Mesenchymal stem cell (in vitro differentiated cells and primary cell): ENCODE results near the gene CABP1.
A peak's percentile ranks its signal among the peaks of the same experiment; 100 is the strongest.

ENCODE experiments used
- DNase-seq: peaks from one replicate; pipeline ENCODE4 v3.0.0-alpha.2; 2013
- H2AFZ ChIP-seq: one replicate; pipeline ENCODE4 v1.6.1; 2013; ENCODE audit warnings: low read depth, mild to moderate bottlenecking, control low read depth, inconsistent platforms, low read length, moderate library complexity
- H2AK5ac ChIP-seq: 2 replicates; pipeline ENCODE4 v1.6.1; 2013; ENCODE audit warnings: low read length, moderate library complexity, mild to moderate bottlenecking, inconsistent platforms; ENCODE audit not compliant: severe bottlenecking
- H2BK120ac ChIP-seq: one replicate; pipeline ENCODE4 v1.6.1; 2013; ENCODE audit warnings: low read depth, mild to moderate bottlenecking, inconsistent platforms, low read length, moderate library complexity
- H2BK12ac ChIP-seq, 2 experiments: one replicate each; pipeline ENCODE4 v1.6.1; 2013; ENCODE audit warnings: inconsistent platforms in 2 of 2, low read length in 2 of 2, mild to moderate bottlenecking in 2 of 2, moderate library complexity in 2 of 2, control low read depth in 1 of 2
- H2BK15ac ChIP-seq: one replicate; pipeline ENCODE4 v1.6.1; 2013; ENCODE audit warnings: mild to moderate bottlenecking, low read depth, inconsistent platforms; ENCODE audit not compliant: poor library complexity, severe bottlenecking
- H2BK5ac ChIP-seq: 2 replicates; pipeline ENCODE4 v1.6.1; 2013; ENCODE audit warnings: low read depth, mild to moderate bottlenecking, low read length, control low read depth, inconsistent platforms; ENCODE audit not compliant: poor library complexity, severe bottlenecking
- H3K14ac ChIP-seq, 2 experiments: one replicate each; pipeline ENCODE4 v1.6.1; 2013; ENCODE audit warnings: inconsistent platforms in 2 of 2, low read length in 2 of 2, control low read depth in 1 of 2, mild to moderate bottlenecking in 1 of 2, moderate library complexity in 1 of 2
- H3K18ac ChIP-seq, 2 experiments: one replicate each; pipeline ENCODE4 v1.6.1; 2013; ENCODE audit warnings: inconsistent platforms in 2 of 2, low read length in 2 of 2, control low read depth in 1 of 2, low read depth in 1 of 2, mild to moderate bottlenecking in 1 of 2
- H3K23ac ChIP-seq, 2 experiments: one replicate each; pipeline ENCODE4 v1.6.1; 2013; ENCODE audit warnings: inconsistent platforms in 2 of 2, low read length in 2 of 2, mild to moderate bottlenecking in 2 of 2, moderate library complexity in 2 of 2, control low read depth in 1 of 2
- H3K27ac ChIP-seq: 2 replicates; pipeline ENCODE4 v1.5.1; 2013; ENCODE audit warnings: mild to moderate bottlenecking, moderate library complexity, low read length, control low read depth, inconsistent platforms; ENCODE audit not compliant: poor library complexity, severe bottlenecking
- H3K27me3 ChIP-seq, 2 experiments: 2 replicates each; pipeline versions ENCODE4 v1.6.1 to v1.7.0; 2013; ENCODE audit warnings: low read length in 2 of 2, mild to moderate bottlenecking in 2 of 2, moderate library complexity in 2 of 2, control low read depth in 1 of 2, inconsistent platforms in 1 of 2; ENCODE audit not compliant: control insufficient read depth in 1 of 2, insufficient read depth in 1 of 2
- H3K36me3 ChIP-seq, 2 experiments: 2 replicates each; pipeline versions ENCODE4 v1.6.1 to v1.7.0; 2013; ENCODE audit warnings: low read length in 2 of 2, control low read depth in 1 of 2, inconsistent platforms in 1 of 2, low read depth in 1 of 2, mild to moderate bottlenecking in 1 of 2; ENCODE audit not compliant: insufficient read depth in 2 of 2, control insufficient read depth in 1 of 2
- H3K4ac ChIP-seq, 2 experiments: one replicate each; pipeline ENCODE4 v1.6.1; 2013; ENCODE audit warnings: inconsistent platforms in 2 of 2, low read length in 2 of 2, mild to moderate bottlenecking in 2 of 2, moderate library complexity in 2 of 2, control low read depth in 1 of 2, low read depth in 1 of 2
- H3K4me1 ChIP-seq: 2 replicates; pipeline ENCODE4 v1.6.1; 2013; ENCODE audit warnings: low read depth, low read length, control low read depth; ENCODE audit not compliant: control insufficient read depth, insufficient read depth
- H3K4me2 ChIP-seq: 2 replicates; pipeline ENCODE4 v1.6.1; 2013; ENCODE audit warnings: low read length, mild to moderate bottlenecking, inconsistent platforms; ENCODE audit not compliant: poor library complexity, severe bottlenecking
- H3K4me3 ChIP-seq, 2 experiments: 2 replicates each; pipeline versions ENCODE4 v1.5.1 to v1.7.0; 2013; ENCODE audit warnings: low read length in 2 of 2, mild to moderate bottlenecking in 2 of 2, control low read depth in 1 of 2, low read depth in 1 of 2; ENCODE audit not compliant: insufficient read depth in 1 of 2
- H3K79me1 ChIP-seq: replicated peaks from 2 replicates; pipeline ENCODE4 v1.6.1; 2013; ENCODE audit warnings: mild to moderate bottlenecking, control low read depth, low read length, inconsistent platforms; ENCODE audit not compliant: poor library complexity, severe bottlenecking
- H3K9ac ChIP-seq: 2 replicates; pipeline ENCODE4 v1.7.0; 2013; ENCODE audit warnings: mild to moderate bottlenecking, low read length, moderate library complexity
- H3K9me3 ChIP-seq: 2 replicates; pipeline ENCODE4 v1.7.0; 2013; ENCODE audit warnings: mild to moderate bottlenecking, low read length; ENCODE audit not compliant: control insufficient read depth
- H4K8ac ChIP-seq: one replicate; pipeline ENCODE4 v1.6.1; 2013; ENCODE audit warnings: inconsistent platforms, mild to moderate bottlenecking, low read length, moderate library complexity
- H4K91ac ChIP-seq: one replicate; pipeline ENCODE4 v1.6.1; 2013; ENCODE audit warnings: mild to moderate bottlenecking, low read length, inconsistent platforms
- WGBS: methylation state at CpG from one replicate; pipeline ENCODE4 v1.1.7; 2013; ENCODE audit warnings: mixed read lengths; 5-methylcytosine and 5-hydroxymethylcytosine counted together

CABP1 gene

DNA sequence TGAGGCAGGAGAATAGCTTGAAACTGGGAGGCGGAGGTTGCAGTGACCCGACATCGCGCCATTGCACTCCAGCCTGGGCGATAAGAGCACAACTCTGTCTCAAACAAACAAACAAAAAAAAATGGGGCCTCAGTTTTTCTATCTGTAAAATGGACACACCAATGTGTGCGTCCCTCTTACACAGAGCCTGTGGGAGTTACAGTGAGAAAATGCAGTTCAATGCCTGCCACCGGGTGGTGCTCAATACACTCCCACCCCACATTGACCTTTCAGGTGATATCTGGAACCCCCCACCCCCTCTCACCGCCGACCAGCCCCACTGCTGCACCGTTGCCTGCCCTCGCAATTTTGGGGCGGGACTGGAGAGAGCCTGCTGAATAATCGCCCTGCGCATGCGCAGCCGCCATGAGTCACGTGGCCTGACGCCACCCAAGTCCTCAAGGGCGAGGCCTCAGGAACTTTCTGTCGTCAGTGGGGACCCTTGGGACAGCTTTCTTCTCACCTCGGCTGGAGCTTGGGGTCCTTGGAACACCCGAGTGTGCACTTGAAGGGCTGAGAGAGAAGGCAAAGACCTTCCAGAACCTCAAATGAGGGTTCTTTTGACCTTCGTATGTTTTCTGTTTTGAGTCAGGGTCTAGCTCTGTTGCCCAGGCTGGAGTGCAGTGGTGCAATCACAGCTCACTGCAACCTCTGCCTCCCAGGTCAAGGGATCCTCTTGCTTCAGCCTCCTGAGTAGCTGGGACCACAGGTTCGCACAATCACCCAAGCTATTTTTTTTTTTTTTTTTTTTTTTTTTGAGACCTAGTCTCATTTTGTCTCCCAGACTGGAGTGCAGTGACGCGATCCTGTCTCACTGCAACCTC, 14.6 kb upstream of the CABP1 start:
- Histone ChIP-seq H4K91ac (no peak overlapping the region), H3K4me3 (no peak overlapping the region), H2BK15ac (no peak overlapping the region), H2BK120ac (no peak overlapping the region), H2AK5ac (no peak overlapping the region), H3K27me3 (peaks cover 23 to 33% of the 10 kb centered on the region in 2 experiments), H3K9ac (no peak overlapping the region), H4K8ac (no peak overlapping the region), H3K23ac (no peak overlapping the region), H3K14ac (no peak overlapping the region), H3K4me1 (peaks cover 4% of the 10 kb centered on the region), H3K4me2 (no peak overlapping the region), H3K79me1 (no peaks in the 10 kb centered on the region), H3K4ac (no peak overlapping the region), H3K36me3 (no peaks in the 10 kb centered on the region), H2BK12ac (no peak overlapping the region), H2BK5ac (no peak overlapping the region), H3K9me3 (no peaks in the 10 kb centered on the region), H3K27ac (no peak overlapping the region), H2AFZ (no peak overlapping the region), H3K18ac (no peak overlapping the region)
- DNase-seq: no peak
- WGBS: 71% methylated on average over 26 of the region's 26 CpGs

DNA sequence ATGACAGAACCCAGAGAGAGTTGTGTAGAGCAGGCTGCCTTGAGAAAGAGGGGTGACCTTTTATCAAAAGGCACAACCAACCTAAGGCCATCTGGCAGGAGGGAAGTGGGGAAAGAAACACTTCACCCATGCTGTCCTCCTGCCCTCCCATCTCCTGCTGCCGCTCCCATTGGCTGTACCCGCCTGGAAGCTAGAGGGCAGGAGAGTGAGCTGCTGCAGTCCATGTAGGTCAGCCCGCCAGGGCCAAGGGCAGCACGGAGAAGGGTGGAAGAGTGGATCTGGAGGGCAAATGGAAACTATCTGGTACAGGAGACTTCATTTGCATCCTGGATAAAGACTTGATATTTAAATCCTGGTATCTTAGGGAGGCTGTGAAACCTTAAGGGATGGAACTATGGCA, 11.5 kb upstream of the CABP1 start:
- 20% methylated on average over 4 of the region's 4 CpGs for WGBS

DNA sequence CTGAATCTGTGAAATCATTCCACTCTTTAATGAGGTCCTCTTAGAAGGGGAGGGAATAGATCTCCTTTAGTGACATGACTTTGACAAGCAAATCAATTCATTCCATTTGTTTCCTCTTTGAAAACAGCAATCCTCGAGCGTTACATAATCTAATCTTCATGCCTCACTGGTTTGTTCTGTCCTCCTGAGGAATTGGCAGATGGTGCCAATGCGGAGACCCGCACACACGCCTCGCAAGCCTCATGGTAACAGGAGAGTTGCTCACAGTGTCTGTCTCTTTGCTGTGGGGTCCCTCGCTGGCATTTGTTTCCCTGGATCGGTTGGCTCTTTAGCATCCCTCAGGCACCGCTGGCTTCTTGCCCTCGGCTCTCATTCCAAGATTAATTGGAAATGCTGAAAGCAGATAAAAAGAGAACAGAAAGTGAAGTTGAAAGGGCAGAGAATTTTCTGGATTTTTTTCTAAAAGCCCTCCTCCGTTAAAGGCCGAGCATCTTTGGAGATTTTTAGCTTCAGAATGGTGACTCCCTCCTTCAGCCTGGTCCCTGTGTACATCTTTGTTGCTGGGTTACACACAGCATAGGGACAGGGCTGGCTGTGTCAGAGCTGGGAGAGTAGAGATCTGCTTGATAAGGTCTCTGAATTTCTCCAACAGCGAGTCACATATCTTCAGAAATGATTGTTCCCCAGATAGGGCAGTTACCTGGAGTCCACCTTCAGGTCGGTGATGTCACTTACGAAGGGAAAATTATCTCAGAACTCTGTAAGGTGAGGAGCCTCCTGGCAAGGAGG, 10.1 kb upstream of the CABP1 start:
- Histone ChIP-seq H3K36me3 (no peaks in the 10 kb centered on the region), H3K4me2 (no peak overlapping the region), H3K9me3 (no peaks in the 10 kb centered on the region), H3K18ac (no peak overlapping the region), H3K4ac (no peak overlapping the region), H3K27me3 (peaks cover 24 to 36% of the 10 kb centered on the region in 2 experiments), H3K4me3 (no peak overlapping the region), H2BK12ac (no peak overlapping the region), H2AFZ (no peak overlapping the region), H3K27ac (no peak overlapping the region), H2BK5ac (no peak overlapping the region), H3K9ac (no peak overlapping the region), H4K91ac (no peak overlapping the region), H3K79me1 (no peaks in the 10 kb centered on the region), H3K23ac (no peak overlapping the region), H3K4me1 (peaks cover 4% of the 10 kb centered on the region), H2BK120ac (no peak overlapping the region), H2BK15ac (no peak overlapping the region), H4K8ac (no peak overlapping the region), H2AK5ac (no peak overlapping the region), H3K14ac (no peak overlapping the region)
- whole genome bisulfite sequencing: 88% methylated on average over 15 of the region's 15 CpGs
- DNase-seq: no peak

More for the DNA sequence above, 11.5 kb upstream of the CABP1 start:
- Histone ChIP-seq H3K4me1 (peaks cover 4% of the 10 kb centered on the region), H3K4me2 (no peak overlapping the region), H2AK5ac (no peak overlapping the region), H3K14ac (peak overlapping the region in 1 of 2 experiments; percentile 95), H2BK120ac (no peak overlapping the region), H4K8ac (no peak overlapping the region), H3K23ac (no peak overlapping the region), H2BK5ac (no peak overlapping the region), H2BK12ac (no peak overlapping the region), H3K4ac (no peak overlapping the region), H4K91ac (peak overlapping the region; percentile 52), H3K9me3 (no peaks in the 10 kb centered on the region), H3K18ac (no peak overlapping the region), H3K9ac (no peak overlapping the region), H2AFZ (no peak overlapping the region), H3K27ac (no peak overlapping the region), H3K36me3 (no peaks in the 10 kb centered on the region), H3K27me3 (peaks cover 17 to 31% of the 10 kb centered on the region in 2 experiments), H3K4me3 (no peak overlapping the region), H3K79me1 (no peaks in the 10 kb centered on the region), H2BK15ac (no peak overlapping the region)
- no peak for DNase-seq

DNA sequence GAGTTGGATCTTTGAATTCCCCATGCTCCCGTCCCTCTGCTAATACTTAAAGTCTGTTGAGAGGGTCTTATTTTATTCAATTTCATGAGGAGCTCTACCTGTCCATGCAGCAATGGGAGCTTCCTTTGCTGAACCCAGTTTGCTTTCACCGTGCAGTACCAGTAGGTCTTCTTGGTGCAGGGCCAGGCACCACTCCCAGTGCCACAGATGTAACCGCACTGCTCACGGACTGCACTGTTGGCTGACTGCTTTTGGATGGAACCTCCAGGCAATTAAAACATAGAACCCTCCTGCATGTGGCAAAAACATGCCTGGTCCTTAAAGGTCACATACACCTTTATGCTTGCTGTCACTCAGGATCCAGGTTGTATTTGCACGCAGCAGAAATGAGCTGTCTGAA, 9.3 kb upstream of the CABP1 start:
- H3K23ac ChIP-seq: no peak overlapping the region
- H3K27me3 ChIP-seq: peaks cover 24 to 36% of the 10 kb centered on the region in 2 experiments
- WGBS: 67% methylated on average over 5 of the region's 5 CpGs
- H3K4me3 ChIP-seq: no peak overlapping the region
- no peak overlapping the region for H2BK12ac ChIP-seq
- H3K9me3 ChIP-seq: no peaks in the 10 kb centered on the region
- H2AFZ ChIP-seq: no peak overlapping the region
- no peak overlapping the region for H4K8ac ChIP-seq
- no peak overlapping the region for H3K9ac ChIP-seq
- no peak overlapping the region for H3K18ac ChIP-seq
- H2AK5ac ChIP-seq: no peak overlapping the region
- H3K4me1 ChIP-seq: peaks cover 1% of the 10 kb centered on the region
- H3K36me3 ChIP-seq: no peaks in the 10 kb centered on the region
- H3K4ac ChIP-seq: no peak overlapping the region
- H2BK15ac ChIP-seq: no peak overlapping the region
- no peak overlapping the region for H4K91ac ChIP-seq
- no peak for DNase-seq
- H2BK120ac ChIP-seq: no peak overlapping the region
- H2BK5ac ChIP-seq: no peak overlapping the region
- H3K27ac ChIP-seq: no peak overlapping the region
- H3K4me2 ChIP-seq: no peak overlapping the region
- no peak overlapping the region for H3K14ac ChIP-seq
- H3K79me1 ChIP-seq: no peaks in the 10 kb centered on the region
